Epithelial cell of proximal tubule (primary cell): Measurements from ENCODE around the gene ARHGEF4. TPM values are rescaled to one million over a fixed set of nuclear protein-coding genes. Genes with fewer than 3 reads are reported as not detected.

ENCODE experiments used
- DNase-seq: peaks from one replicate; pipeline ENCODE4 v3.0.0-alpha.2; 2011; ENCODE audit warnings: low read depth
- H3K4me3 ChIP-seq: 2 replicates; pipeline ENCODE4 v1.5.1; 2011; ENCODE audit warnings: low read depth, mild to moderate bottlenecking, low read length
- total RNA-seq: library from RNA; depleted of rRNA; stranded (reverse); fragments of >200 nt; gene quantifications from 2 replicates; pipeline ENCODE4 v1.2.3, GENCODE V29; 2015
- TF ChIP-seq, protein P1 (sequence below): conservative IDR thresholded peaks from 2 replicates; pipeline ENCODE4 v1.5.1; 2012; ENCODE audit warnings: low read depth, mild to moderate bottlenecking, low read length

Gene ARHGEF4
- total RNA-seq, 1 donor from 2014 or later: 2.1 TPM

DNA sequence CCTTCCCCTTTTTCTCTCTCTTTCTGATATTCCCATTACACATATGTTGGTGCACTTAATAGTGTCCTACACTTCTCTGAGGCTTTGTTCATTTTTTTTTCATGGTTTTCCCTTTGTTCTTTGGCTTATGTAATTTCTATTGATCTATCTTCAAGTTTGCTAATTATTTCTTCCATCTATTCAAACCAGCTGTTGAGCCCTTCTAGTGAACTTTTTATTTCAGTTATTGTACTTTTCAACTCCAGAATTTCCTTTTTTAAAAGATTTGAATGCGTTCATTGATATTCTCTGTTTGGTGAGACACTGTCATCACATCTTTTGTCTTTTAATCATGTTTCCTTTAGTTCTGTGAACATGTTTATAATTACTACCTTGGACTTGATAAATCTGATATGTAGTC is 118.2 kb downstream of the ARHGEF4 start:
- TF ChIP-seq, protein P1, sequence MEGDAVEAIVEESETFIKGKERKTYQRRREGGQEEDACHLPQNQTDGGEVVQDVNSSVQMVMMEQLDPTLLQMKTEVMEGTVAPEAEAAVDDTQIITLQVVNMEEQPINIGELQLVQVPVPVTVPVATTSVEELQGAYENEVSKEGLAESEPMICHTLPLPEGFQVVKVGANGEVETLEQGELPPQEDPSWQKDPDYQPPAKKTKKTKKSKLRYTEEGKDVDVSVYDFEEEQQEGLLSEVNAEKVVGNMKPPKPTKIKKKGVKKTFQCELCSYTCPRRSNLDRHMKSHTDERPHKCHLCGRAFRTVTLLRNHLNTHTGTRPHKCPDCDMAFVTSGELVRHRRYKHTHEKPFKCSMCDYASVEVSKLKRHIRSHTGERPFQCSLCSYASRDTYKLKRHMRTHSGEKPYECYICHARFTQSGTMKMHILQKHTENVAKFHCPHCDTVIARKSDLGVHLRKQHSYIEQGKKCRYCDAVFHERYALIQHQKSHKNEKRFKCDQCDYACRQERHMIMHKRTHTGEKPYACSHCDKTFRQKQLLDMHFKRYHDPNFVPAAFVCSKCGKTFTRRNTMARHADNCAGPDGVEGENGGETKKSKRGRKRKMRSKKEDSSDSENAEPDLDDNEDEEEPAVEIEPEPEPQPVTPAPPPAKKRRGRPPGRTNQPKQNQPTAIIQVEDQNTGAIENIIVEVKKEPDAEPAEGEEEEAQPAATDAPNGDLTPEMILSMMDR: no peak
- DNase-seq: no peak
- no peak overlapping the region for H3K4me3 ChIP-seq

DNA sequence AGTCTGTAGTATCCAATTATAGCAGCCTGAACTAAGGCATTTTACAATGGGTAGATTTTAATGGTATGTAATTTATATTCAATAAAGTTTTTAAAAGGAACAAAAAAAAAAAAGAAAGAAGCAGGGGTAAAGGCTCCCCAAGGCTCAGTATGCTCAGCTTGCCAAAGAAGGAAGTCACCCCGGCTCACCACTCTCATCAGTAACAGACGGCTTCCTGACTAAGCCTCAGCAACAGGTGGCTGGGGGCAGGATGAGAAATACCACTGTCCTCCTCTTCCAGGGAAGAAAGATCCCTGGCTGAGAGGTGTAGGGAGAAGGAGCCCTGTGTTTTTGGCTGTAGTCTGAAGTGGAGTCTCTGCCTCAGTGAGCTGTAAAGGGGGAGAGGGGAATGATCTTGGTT is 121.2 kb downstream of the ARHGEF4 start:
- no peak for DNase-seq
- TF ChIP-seq, protein P1: no peak
- no peak overlapping the region for H3K4me3 ChIP-seq

DNA sequence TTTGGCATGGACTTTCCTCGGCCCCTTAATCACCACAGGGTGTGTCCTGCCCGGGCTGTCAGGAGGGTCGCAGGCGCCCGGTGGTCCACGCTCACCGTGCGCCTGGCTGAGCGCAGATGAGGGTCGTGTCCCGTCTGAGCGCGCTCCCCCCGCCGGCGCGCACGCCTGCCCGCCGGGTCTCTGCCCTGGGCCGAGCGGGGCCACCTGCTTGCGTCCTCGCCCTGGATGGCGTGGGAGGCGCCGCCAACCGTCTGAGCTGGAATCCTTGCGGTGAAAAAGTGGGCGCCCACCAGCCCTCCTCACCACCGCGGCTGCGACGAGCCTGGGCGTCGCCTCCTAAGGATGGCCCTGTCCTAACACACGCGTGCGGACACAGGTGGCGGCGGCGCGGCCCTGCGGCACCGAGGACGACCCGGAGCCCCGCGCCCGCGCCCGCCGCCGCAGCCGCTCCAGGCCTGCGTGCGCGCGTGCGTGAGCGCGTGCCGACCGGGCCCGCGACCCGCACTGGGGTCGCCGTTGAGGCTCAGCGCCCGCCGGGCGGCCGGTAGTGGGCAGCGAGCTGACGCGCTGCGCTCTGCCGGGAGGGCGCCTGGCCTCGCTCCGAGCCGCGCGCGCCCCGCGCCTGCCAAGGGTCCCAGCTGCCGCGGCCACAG is 126.6 kb downstream of the ARHGEF4 start:
- H3K4me3 ChIP-seq: no peak overlapping the region
- no peak for DNase-seq

DNA sequence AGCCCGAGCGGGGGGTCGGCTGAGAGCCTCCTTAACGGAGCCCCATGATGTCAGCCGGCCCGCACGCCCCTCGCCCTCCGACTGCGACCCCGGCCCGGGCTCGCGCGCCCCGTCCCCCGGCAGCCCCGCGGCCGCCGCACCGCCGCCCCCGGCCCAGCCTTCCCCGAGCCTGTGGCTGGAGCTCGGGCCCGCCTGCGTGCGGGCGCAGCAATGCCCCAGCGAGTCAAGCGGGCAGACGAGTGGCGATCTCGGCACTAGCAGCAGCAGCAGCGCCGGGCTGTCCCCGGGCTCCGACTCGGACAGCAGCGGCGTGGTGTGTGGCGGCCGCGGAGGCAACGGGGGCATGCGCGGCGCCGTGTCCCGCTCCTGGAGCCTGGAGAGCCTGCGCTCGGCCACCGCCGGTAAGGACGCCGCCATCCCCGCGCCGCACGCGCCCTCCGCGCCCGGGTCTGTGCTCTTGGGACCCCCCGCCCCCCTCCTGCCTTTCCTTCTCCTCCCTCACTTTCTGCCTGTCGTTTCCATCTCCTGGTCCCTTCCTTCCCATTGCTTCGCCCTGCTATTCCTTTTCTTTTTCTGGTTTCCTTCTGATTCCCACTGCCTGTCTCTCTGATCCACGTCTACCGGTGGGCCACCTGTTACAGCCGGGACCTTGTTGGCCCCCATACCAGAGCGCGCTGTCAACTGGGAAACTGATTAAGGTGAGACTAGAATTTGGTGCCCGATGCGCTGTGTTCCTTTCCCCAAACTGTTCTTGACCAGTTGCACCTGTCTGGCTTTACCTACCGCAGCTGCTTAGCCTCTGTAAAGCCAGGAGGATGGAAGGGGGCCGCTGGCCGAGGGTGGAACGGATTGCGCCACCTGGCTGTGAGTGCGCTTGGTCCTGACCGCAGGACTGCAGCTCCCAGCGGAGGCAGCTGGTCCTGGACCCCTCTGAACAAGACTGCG is 127.4 kb downstream of the ARHGEF4 start:
- TF ChIP-seq, protein P1: peak; percentile 46
- peak overlapping the region; percentile 14 for H3K4me3 ChIP-seq
- no peak for DNase-seq

More for the DNA sequence above, 126.6 kb downstream of the ARHGEF4 start:
- TF ChIP-seq, protein P1: no peak

DNA sequence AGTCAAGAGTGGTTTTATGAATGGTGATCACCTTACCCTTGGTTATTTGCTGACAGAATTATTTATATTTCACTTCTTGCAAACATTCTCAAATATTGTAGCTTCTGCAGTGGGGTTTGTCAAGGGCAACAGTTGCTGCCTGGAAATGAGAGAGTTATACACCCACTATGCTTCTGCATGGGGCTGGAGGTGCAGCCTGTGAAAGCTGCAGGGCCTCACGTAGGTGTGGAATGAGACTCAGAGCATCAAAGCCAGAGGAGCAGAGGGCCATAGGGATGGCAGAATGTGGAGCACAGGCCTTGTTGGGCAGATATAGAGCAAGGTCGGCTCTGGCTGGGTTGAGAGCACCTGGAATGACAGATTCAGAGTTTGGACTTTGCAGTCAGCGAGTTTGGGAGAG is 128.2 kb downstream of the ARHGEF4 start:
- no peak overlapping the region for H3K4me3 ChIP-seq

DNA sequence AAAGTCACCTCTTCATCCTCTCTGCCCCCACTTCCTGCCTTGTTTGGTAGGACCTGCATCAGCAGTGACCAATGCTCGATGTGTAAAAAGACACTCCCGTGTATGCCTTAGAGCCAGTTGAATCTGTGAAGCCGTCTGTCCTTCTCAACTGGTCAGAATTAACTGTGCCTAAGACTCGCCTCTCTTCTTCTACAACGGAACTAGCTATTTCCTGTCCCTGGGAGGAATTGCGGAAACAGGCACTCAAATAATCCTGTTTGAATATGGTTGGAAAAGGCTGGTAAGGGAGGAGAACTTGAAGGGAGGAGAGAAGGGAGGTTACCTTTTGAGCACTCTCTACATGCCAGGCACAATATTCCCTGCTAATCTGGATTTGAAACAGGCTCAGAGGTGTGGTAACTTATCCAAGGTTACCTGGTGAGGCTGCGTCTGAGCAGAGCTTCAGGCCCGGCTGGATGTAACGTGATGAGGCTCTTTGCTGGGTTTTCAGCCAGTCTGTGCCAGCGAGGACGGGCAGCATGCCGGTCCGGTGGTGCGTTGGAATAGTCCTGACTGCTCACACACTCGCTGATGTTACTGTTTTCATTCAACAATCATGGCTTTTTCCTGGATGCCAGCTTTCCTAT is 129.5 kb downstream of the ARHGEF4 start:
- no peak for DNase-seq
- TF ChIP-seq, protein P1: no peak

More for the DNA sequence above, 128.2 kb downstream of the ARHGEF4 start:
- TF ChIP-seq, protein P1: no peak
- no peak for DNase-seq

More for the DNA sequence above, 129.5 kb downstream of the ARHGEF4 start:
- no peak overlapping the region for H3K4me3 ChIP-seq
